ENCODE data around the gene KLHL3. TPM values are rescaled to one million over a fixed set of nuclear protein-coding genes. Genes with fewer than 3 reads are reported as not detected.

The KLHL3 gene
- total RNA-seq, 1 donor from 2014 or later: 5.4 TPM

- intact Hi-C loops (cut with micrococcal nuclease): loop anchor here (5.0 to 10.0 kb wide), 5 partner anchors 55 to 1543 kb away; partner anchors contain the start of genes EGR1, HSPA9, MATR3 and NME5
Measured at GRCh38 chr5:137751869-137752491, 16.1 kb upstream of the KLHL3 start.

DNA sequence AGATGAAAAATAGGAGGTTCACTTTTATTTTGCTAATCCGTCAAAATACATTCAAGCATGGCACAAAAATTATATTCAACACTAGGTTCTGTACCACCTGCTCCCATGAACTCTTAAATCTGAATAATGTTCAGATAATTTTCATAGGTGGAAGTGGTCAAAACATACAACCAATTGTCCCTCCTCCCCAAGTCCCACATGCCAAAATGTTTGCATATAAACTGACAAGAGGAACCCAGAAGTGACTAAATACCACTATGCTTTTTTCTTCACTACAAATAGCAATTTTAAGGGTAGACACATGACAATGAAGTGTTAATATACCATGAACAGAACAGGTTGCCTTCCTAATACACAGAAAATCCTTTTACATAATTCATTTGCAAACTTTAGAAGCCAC is 14.5 kb upstream of the KLHL3 start:
- intact Hi-C loops (cut with micrococcal nuclease): loop anchor here (5.0 to 10.0 kb wide), 5 partner anchors 53 to 1544 kb away; partner anchors contain the start of genes EGR1, HSPA9, MATR3 and NME5

DNA sequence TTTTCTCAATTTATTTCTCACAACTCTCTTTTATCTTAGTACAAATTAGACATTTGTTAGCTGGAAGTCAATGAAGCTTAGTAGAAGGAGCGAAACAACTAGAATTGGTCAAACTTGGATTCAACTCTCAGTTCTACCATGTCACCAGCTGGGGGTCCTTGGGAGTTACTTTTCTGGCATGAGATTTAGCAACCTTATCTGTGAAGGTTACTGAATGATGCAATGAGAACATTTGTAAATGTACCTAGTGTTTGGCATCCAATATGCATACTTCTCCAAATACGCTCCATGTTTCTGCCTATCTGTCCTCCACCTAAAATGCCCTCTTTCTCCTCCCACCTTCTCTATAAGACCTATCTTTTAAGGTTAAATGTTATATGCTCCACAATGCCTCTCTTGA is 12.0 kb upstream of the KLHL3 start:
- intact Hi-C loops (cut with micrococcal nuclease): no loop called here

- intact Hi-C loops (cut with micrococcal nuclease): loop anchor here (1.0 kb wide), 2 partner anchors 83 to 114 kb away; no protein-coding TSS in a partner anchor
Measured at GRCh38 chr5:137743031-137743640, 7.2 kb upstream of the KLHL3 start.

DNA sequence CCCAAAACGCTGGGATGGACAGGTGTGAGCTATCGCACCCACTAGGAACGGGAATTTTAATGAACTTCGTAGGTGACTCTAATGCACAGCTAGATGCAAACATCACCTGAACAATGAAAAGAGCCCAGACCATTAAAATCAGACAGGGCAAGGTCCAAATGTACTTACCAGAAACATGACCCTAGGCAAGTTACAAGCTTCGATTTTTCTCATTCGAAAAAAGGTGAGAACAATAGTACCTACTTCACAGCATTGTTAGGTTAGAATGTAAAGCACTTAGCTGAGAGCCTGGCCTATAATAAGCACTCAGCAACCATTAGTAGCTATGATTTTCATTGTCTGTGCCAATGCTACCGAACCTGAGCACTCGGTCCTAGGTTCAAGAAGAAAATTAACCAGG is 5.8 kb upstream of the KLHL3 start:
- intact Hi-C loops (cut with micrococcal nuclease): no loop called here

GRCh38 chr5:137739737-137740136 is 3.8 kb upstream of the KLHL3 start:
- intact Hi-C loops (cut with micrococcal nuclease): no loop called here

GRCh38 chr5:137738947-137739346 is 3.1 kb upstream of the KLHL3 start:
- intact Hi-C loops (cut with micrococcal nuclease): no loop called here

- intact Hi-C loops (cut with micrococcal nuclease): loop anchor here (2.0 kb wide), 1 partner anchor 17 kb away; the partner anchor contains the start of gene HNRNPA0
Measured at GRCh38 chr5:137737349-137738131, 1.7 kb upstream of the KLHL3 start.

GRCh38 chr5:137736496-137736895 is 607 bp upstream of the KLHL3 start:
- intact Hi-C loops (cut with micrococcal nuclease): loop anchor here (2.0 kb wide), 1 partner anchor 18 kb away; the partner anchor contains the start of gene HNRNPA0

DNA sequence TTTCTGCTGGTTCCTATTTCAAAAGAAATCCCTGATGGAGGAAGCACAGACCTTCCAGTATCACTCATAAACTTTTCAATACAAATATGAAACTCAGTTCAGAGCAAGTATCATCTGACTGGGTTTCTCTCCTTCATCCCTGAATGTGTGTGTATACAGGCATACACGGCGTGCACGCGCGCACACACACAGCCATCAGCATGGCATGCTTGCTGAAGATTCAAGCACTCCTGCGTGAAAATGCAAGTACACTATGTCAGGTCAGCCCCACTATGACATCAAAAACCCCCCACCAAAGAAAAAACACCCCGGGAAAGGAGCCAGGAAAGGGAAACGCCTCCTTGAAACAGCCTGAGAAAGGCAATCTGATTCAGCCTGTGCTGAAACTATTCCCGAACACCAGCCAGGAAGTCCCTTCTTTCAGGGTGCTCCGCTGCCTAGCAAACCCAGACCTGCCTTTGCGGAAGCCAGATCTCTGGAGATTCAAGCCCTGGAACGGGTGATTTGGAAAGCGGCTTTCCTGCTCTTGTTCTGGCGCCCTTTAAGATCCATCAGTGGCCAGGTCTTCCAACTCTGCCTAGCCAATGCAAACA is 831 bp downstream of the KLHL3 start:
- intact Hi-C loops (cut with micrococcal nuclease): loop anchor here (1.0 kb wide), 1 partner anchor 39 kb away; no protein-coding TSS in a partner anchor

- intact Hi-C loops (cut with micrococcal nuclease): no loop called here
Measured at GRCh38 chr5:137734331-137734730, 1.6 kb downstream of the KLHL3 start.

DNA sequence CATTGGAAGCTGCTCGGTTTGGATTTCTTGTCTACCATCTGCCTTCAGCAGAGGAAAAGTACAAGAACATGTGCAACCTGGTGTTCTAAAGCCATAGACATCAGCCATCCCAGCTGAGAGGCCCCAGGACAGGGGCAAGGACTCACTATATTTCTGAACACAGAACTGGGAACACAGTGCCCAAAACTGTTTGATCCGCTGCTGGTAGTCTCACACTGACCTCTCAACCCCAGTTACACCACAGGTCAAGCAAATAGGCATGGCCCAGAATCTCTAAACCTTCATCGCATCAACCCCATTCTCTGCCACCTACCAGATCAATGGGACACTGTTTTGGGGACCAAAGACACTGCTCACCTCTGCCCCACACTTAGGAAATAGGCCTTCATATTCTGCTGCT is 2.0 kb downstream of the KLHL3 start:
- intact Hi-C loops (cut with micrococcal nuclease): no loop called here

GRCh38 chr5:137733006-137733405 is 2.9 kb downstream of the KLHL3 start:
- intact Hi-C loops (cut with micrococcal nuclease): no loop called here

DNA sequence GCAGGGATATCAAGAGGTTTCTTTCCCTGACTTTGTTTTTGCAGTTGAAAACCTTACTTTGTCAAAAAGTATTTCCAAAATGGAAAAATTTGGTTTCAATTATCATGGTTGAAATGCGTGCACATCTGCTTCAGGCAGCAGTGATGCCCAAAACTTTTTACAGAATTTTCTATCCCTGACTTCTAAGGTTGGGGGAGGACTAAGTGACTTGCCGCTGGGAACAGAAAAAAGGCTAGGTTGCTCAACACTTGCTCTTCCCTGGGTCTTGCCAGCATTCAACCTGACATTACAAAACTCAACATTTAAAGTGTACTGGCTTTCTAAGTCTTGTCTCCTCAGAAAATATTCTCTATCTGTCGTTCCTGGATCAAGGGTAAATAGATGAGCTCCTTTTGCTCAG is 4.7 kb downstream of the KLHL3 start:
- intact Hi-C loops (cut with micrococcal nuclease): no loop called here

- intact Hi-C loops (cut with micrococcal nuclease): no loop called here
Measured at GRCh38 chr5:137730336-137730735, 5.6 kb downstream of the KLHL3 start.

DNA sequence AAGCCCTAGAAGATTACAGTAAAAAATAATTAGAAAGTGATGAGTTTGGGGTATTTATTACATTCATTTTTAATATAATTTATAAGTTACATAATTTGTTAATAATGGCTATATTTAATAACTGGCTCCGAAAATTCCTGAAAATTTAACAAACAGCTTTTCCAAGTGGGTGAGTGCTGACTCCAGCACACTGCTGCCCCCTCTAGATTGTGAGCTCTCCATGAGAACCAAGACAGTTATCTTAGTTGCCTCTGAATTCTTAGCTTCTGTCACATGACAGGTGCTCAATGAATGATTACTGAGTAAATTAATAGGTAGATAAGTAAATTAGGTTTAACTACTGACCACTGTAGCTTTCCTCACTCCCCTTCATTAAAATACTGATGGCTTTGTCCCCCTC is 7.8 kb downstream of the KLHL3 start:
- intact Hi-C loops (cut with micrococcal nuclease): no loop called here

DNA sequence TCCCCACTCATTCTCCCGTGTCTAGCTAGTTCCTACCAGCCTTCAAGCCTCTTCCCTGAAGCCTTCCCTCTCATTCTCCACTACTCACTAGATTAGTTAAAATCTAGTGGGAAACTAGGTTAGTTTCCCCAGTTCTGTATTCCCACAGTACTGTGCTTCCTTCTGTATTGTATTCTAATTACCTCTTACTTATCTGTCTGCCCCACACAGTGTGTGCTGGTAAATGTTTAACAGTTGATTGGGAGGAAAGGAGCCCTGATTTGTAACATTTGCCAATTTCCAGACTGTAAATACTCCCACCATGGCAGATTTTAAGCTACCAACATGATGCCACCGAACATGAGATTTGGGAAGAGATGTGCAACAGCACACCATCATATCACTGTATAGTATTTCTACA is 8.3 kb downstream of the KLHL3 start:
- intact Hi-C loops (cut with micrococcal nuclease): no loop called here

- intact Hi-C loops (cut with micrococcal nuclease): no loop called here
Measured at GRCh38 chr5:137724251-137724650, 11.6 kb downstream of the KLHL3 start.

DNA sequence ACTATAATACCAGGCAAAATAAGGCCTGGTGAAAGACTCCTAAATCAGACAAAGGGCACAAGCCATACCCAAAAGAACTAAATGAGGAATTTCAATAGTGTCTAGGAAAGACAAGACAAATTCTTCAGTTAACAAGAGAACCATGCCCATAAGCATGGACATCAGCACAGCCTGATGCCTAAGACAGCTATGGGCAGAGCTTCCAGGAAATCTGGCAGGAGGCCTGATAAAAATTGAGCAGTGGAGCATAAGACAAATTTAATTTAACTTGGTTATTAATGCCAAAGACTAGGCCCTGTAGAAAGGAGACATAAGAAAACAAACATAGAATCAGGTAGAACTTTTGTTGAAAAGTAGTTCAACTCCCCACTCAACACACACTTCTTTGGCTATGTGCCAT is 17.3 kb downstream of the KLHL3 start:
- intact Hi-C loops (cut with micrococcal nuclease): no loop called here

GRCh38 chr5:137716337-137716736 is 19.6 kb downstream of the KLHL3 start:
- intact Hi-C loops (cut with micrococcal nuclease): no loop called here

DNA sequence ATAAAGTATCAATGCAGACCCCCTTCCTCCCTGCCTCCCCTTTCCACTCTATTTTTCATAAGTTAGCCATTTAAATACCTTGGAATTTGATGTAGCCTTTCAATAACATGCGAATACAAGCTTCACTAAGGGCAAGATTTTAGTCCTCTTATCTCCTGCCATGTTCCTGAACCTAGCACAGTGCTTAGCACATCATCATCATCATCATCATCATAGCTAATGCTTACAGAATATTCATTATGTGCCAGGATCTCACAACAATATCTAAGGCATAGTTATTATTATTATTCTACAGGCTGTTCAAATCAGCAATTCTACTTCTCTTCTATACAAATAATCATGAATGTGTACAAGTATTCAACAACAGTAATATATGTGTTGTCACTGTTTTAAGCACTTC is 20.4 kb downstream of the KLHL3 start:
- intact Hi-C loops (cut with micrococcal nuclease): no loop called here

GRCh38 chr5:137714946-137715345 is 20.9 kb downstream of the KLHL3 start:
- intact Hi-C loops (cut with micrococcal nuclease): no loop called here

Measured in T-helper 2 cell treated with Interferon-gamma antibody and Interleukin-4, amounts not matched to agents 100 ng/mL and 5 ng/mL, for 36 hours (primary cell).